ENCODE data around the gene RSF1.
"Not testable (repeated sequence)": the region's sequence is repeated elsewhere in the genome, so short reads cannot be mapped to it uniquely, and the experiment has no call there.

Gene RSF1

GRCh38 chr11:77820565-77821348 is at the start of gene RSF1, which contains the start of gene AAMDC:
Gene RSF1, minus strand, starts transcription at chr11:77820722. Its CDS starts 8 bp downstream, at chr11:77820714.
Gene AAMDC, plus strand, starts transcription at chr11:77821144. Its CDS starts 21,353 bp downstream, at chr11:77842497.
- peak; percentile 99 for DNase-seq

GRCh38 chr11:77868744-77869143 is 48.2 kb upstream of the RSF1 start:
- DNase-seq = no peak

- no peak for DNase-seq
Measured at GRCh38 chr11:77866336-77866735, 45.8 kb upstream of the RSF1 start.

GRCh38 chr11:77865805-77866204 is 45.3 kb upstream of the RSF1 start:
- no peak for DNase-seq

GRCh38 chr11:77861444-77861843 is 40.9 kb upstream of the RSF1 start:
- not testable (repeated sequence) for DNase-seq

GRCh38 chr11:77857906-77858457 is 37.5 kb upstream of the RSF1 start:
- DNase-seq = not testable (repeated sequence)

- DNase-seq = no peak
Measured at GRCh38 chr11:77854838-77855237, 34.3 kb upstream of the RSF1 start.

- no peak for DNase-seq
Measured at GRCh38 chr11:77851503-77851902, 31.0 kb upstream of the RSF1 start.

GRCh38 chr11:77843700-77844099 is 23.2 kb upstream of the RSF1 start:
- DNase-seq = not testable (repeated sequence)

- no peak for DNase-seq
Measured at GRCh38 chr11:77842441-77843121, 22.1 kb upstream of the RSF1 start.

- DNase-seq = no peak
Measured at GRCh38 chr11:77833302-77833701, 12.8 kb upstream of the RSF1 start.

- no peak for DNase-seq
Measured at GRCh38 chr11:77828926-77829325, 8.4 kb upstream of the RSF1 start.

GRCh38 chr11:77823775-77824174 is 3.3 kb upstream of the RSF1 start:
- no peak for DNase-seq

GRCh38 chr11:77822126-77822525 is 1.6 kb upstream of the RSF1 start:
- DNase-seq = not testable (repeated sequence)

GRCh38 chr11:77821349-77821851 is 878 bp upstream of the RSF1 start:
- DNase-seq = peak; percentile 10 to 26

- peak in 1 of 2 experiments; percentile 50 for DNase-seq
Measured at GRCh38 chr11:77819921-77820564, 479 bp downstream of the RSF1 start.

GRCh38 chr11:77819411-77819920 is 1.1 kb downstream of the RSF1 start:
- peak; percentile 81 to 90 for DNase-seq

GRCh38 chr11:77815459-77815858 is 5.1 kb downstream of the RSF1 start:
- DNase-seq = no peak

- DNase-seq = no peak
Measured at GRCh38 chr11:77814848-77815247, 5.7 kb downstream of the RSF1 start.

- no peak for DNase-seq
Measured at GRCh38 chr11:77813256-77813655, 7.3 kb downstream of the RSF1 start.

- no peak for DNase-seq
Measured at GRCh38 chr11:77806993-77807392, 13.5 kb downstream of the RSF1 start.

GRCh38 chr11:77806415-77806814 is 14.1 kb downstream of the RSF1 start:
- DNase-seq = no peak

- DNase-seq = no peak
Measured at GRCh38 chr11:77801477-77801876, 19.0 kb downstream of the RSF1 start.
